IPS DF 4.7 (cell line): ENCODE results near the gene MED27.

Experiments used
- DNase-seq: peaks from one replicate; pipeline ENCODE4 v3.0.0-alpha.2; 2013; ENCODE audit warnings: low spot score; ENCODE audit errors: extremely low read depth

The MED27 gene

DNA sequence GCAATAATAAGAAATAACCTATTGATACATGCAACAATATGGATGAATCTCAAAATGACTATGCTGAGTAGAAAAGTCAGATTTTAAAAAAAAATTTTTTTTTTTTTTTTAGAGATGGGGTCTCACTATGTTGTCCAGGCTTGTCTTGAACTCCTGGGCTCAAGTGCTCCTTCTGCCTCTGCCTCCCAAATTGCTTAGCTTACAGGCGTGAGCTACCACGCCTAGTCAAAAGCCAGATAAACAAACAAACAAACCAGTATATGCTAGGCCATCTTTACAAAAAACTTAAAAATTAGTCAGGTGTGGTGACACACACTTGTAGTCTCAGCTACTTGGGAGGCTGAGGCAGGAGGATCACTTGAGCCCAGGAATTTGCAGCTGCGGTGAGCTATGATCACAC, 79.0 kb downstream of the MED27 start:
- DNase-seq = no peak

GRCh38 chr9:131999692-132000551, 79.7 kb downstream of the MED27 start:
- no peak for DNase-seq

GRCh38 chr9:131997779-131998178, 81.9 kb downstream of the MED27 start:
- no peak for DNase-seq

- DNase-seq = no peak
These were observed 82.6 kb downstream of the MED27 start for GRCh38 chr9:131997076-131997475.

GRCh38 chr9:131995382-131995781, 84.3 kb downstream of the MED27 start:
- DNase-seq = no peak

DNA sequence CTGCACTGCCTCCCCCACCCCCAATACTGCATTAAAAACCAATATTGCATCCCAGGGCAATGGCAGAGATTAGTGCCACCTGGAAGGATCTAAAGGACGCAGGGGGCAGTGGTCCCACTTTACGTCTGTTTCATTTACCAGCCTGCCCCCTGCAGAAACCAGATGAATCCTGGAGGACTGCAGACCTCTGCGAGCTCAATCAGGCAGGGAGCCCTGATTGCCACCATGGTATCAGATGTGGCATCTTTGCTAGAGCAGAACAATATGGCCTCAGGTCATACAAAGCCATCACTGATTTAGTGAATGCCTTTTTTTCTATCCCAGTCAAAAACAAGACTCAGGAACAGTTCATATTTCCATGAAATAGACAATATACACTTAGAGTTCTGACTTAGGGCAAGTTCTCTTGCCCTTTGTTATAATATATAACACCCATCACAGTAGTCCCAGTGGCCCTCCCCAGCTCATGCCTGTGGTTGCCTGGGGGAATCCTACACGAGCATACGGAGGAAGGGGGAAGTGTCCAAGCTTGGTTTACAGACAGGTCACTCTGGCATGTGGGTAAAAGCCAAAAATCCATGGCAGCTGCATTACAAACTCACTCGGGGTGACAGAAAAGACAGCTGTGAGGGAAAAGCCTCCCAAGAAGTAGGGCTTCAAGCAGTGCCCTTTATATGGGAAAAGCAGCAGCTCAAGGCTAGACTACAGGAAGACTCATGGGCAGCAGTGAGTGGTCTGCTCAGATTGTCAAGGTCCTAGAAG, 85.1 kb downstream of the MED27 start:
- no peak for DNase-seq

DNA sequence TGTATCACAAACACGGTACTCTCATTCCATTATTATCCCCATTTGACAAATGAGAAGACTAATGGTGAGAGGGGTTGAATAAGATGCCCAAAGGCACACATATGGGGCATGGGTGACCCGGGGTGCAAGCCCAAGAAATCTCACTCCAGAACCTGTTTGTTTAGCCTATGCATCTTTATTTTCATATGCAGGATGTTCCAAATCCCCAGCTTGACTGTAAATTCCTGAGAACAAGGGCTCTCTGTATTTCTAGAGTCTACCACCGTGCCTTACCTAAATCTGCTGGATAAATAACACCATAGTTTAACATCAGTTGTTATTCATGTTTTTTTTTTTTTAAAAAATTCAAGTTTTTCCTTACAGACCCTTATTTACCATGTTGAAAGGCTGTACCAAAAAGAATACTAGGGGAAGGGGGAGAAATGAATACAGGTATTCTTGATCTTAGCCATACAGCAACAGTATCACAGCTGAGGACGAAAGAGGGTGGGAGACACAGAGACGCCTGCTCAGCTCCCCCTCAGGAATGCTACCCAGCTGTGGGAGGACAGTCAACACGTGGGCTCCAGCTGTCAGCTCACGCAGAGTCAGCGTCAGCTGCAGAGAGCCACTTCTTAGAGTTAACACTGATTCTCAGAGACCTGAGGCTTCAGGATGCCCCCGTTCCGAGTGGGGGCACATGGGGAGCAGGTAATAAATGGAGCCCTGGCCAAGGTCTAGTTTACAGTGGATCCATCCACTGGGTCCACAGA, 86.6 kb downstream of the MED27 start:
- no peak for DNase-seq

DNA sequence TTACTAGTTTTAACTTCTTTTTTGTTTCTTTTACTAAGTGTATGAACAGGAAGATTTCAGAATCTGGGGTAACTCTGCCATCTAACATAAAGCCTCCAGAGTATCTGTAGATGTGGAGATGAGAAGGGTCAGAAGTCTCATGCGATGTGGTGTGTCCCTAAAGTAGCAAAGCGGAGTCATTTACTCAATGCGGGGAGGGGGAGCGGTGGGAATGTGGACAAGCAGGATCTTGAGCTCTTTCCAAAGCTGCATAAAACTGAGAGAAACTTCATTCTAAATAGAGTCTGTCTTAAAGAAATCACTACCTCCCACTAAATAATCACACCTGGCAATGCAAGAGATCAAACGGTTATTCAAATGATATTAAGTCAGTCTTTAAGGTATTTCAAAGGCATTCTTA, 92.4 kb downstream of the MED27 start:
- DNase-seq = no peak

- DNase-seq = no peak
These were observed 93.1 kb downstream of the MED27 start for GRCh38 chr9:131986576-131986975.

DNA sequence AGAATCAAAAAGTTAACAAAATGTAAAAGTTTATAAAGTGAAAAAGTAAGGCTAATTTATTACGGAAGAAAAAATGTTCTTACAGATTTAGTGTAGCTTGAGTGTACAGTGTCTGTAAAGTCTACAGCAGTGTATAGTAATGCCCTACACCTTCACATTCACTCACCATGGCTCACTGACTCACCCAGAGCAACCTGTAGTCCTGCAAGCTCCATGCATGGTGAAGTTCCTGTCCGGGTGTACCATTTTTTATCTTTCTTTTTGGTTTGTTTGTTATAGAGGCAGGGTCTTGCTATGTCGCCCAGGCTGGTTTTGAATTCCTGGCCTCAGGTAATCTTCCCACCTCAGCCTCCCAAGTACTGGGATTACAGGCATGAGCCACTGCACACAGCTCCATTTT, 93.6 kb downstream of the MED27 start:
- no peak for DNase-seq

GRCh38 chr9:131984564-131984963, 95.1 kb downstream of the MED27 start:
- DNase-seq = no peak

DNA sequence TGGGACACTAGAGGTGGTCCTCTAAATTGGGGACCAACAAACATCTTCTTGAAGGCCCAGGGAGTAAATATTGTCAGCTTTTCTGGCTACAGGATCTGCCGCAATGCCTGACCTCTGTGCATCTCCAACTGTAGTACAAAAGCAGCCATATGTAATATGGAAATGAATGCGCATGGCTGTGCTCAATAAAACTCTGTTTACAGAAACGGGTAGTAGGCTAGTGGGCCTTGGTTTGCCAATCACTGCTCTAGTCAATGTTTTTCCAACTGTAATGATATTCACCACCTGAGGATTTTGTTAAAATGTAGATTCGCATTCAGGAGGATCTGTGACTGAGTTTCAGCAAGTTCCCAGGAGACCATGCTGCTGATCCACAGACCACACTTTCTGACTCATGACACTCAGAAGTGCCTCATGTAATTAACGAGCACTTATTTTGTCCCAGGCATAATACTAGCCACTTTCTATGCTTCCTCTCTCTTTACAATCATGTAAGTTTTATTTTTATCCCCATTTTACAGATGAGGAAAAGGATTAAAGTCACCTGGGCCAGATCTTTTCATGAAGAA, 96.9 kb downstream of the MED27 start:
- DNase-seq = no peak

- no peak for DNase-seq
These were observed 97.6 kb downstream of the MED27 start for GRCh38 chr9:131982102-131982501.

GRCh38 chr9:131981116-131981776, 98.4 kb downstream of the MED27 start:
- no peak for DNase-seq

GRCh38 chr9:131980267-131981016, 99.2 kb downstream of the MED27 start:
- no peak for DNase-seq

DNA sequence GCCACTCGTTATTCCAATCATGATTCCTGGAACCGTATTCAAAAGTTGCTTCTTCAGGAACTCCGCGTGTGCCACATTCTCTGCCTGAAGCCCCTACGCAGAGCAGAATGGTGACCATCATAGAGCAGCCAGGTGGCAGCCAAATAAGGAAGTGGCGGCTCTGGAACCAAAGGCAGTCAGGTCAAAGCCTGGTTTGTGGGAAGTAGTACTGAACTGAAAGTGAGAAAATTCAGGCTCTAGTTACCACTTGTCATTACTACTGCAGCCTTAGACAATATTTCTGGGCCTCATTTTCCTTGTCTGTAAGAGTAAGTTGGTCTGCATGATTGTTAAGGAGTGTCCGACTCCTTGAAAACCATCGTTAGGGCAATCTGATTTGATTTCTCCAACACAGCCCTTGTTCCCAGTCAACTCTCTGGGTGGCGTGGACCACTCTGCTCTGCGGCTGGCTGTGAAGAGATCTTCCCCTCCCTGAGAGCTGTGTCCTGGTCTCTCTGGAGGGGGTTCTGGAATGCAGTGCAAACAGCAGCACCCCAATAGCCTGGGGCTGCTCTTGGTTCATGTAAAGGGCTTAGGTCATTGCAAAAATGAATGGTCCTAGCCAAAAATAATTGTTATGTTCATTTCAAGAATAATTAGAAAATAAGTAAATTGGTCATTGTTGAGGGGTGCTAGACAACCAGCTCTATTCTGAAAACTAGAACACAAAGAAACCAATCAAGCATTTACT, 102.4 kb downstream of the MED27 start:
- no peak for DNase-seq

DNA sequence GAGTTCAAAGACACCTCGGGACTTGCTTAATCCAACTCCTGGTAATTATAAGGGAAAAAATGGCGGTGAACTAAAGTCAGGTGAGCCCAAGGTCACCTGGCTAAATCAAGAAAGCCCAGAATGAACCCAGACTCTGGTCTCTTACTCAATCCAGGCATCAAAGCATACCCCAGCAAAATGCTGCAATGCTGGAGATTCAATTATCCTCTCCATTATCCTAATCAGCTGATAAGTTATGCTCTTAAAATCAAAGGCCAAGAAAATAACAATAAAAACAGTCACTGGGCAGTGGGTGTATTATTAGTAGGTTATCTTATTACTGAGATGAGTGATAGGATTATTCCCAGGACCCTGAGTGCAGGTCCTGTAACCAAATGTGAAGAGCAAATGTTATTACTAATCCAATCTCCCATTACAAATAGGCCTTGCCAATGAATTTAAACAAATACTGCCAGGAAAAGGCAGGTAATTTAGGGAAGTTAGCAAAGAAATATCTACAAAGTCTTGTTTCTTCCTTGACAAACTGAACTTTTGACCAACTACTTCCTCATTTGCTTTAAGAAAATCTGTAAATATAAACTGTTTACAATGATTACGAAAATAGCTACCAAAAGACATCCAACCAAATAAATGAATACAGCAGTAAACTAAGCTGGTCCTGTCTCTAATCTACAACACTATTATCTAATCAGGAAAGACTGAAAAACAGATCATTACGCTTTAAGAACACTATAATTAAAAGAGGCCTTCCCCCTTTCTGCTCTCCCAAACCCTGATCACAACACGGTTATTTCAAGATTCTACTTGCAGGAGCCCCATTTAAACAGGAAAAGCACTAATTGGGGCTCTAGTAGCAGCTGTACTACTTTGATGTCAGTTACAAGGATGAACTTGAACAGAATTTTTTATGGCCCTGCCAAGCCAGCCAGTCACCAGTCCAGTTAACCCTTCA, 103.2 kb downstream of the MED27 start:
- no peak for DNase-seq

GRCh38 chr9:131972889-131973288, 106.8 kb downstream of the MED27 start:
- DNase-seq = no peak
